Sigmoid colon (tissue), 7 donors: ENCODE results near the gene MTMR1. TPM values are rescaled to one million over a fixed set of nuclear protein-coding genes. Genes with fewer than 3 reads are reported as not detected.

ENCODE experiments used
- DNase-seq: peaks from one replicate; pipeline ENCODE4 v3.0.0-alpha.2; 2019
- H3K27ac ChIP-seq, 4 donors: fragments of 200-600 bp; sonication (generic); one replicate each; pipeline ENCODE4 v1.5.1; 2016 to 2019; ENCODE audit warnings: mild to moderate bottlenecking in 1 of 4
- H3K27me3 ChIP-seq, 3 donors: fragments of 200-600 bp; sonication (generic); one replicate each; pipeline ENCODE4 v1.5.1; 2019; ENCODE audit warnings: mild to moderate bottlenecking in 1 of 3
- H3K36me3 ChIP-seq, 4 donors: fragments of 200-600 bp; sonication (generic); one replicate each; pipeline ENCODE4 v1.5.1; 2016 to 2019
- H3K4me1 ChIP-seq, 4 donors: fragments of 200-600 bp; sonication (generic); one replicate each; pipeline ENCODE4 v1.5.1; 2017 to 2019
- H3K4me3 ChIP-seq, 4 donors: fragments of 200-600 bp; sonication (generic); one replicate each; pipeline ENCODE4 v1.5.1; 2017 to 2019; ENCODE audit warnings: mild to moderate bottlenecking in 2 of 4, moderate library complexity in 1 of 4
- H3K9me3 ChIP-seq, 4 donors: fragments of 200-600 bp in 3 of 4; sonication (generic) in 3 of 4; one replicate each; pipeline versions ENCODE4 v1.5.1 to v1.6.1; 2013 to 2019
- CTCF ChIP-seq, 4 experiments: fragments of 450-650 bp in 3 of 4; fragments of 200-600 bp in 1 of 4; IDR thresholded peaks; one replicate each; pipeline ENCODE4 v1.5.1; 2016 to 2019; ENCODE audit warnings: antibody characterized with exemption in 4 of 4, mild to moderate bottlenecking in 3 of 4, moderate library complexity in 2 of 4
- EP300 ChIP-seq, 4 donors: sonication (generic); formaldehyde crosslinking; IDR thresholded peaks; one replicate each; pipeline ENCODE4 v1.6.1; 2017; ENCODE audit warnings: antibody characterized with exemption in 4 of 4
- POLR2A ChIP-seq, 2 donors: fragments of 450-650 bp; IDR thresholded peaks; one replicate each; pipeline ENCODE4 v1.6.1; 2016; ENCODE audit warnings: antibody characterized with exemption in 2 of 2, mild to moderate bottlenecking in 2 of 2, moderate library complexity in 2 of 2
- POLR2AphosphoS5 ChIP-seq, 4 donors: sonication (generic); formaldehyde crosslinking; IDR thresholded peaks; one replicate each; pipeline ENCODE4 v1.6.1; 2017; ENCODE audit warnings: antibody characterized with exemption in 4 of 4
- WGBS, 2 donors: extraction: QIAGEN DNeasy Blood & Tissue Kit; methylation state at CpG; one replicate each; pipeline ENCODE4 v1.1.7; 2013; 5-methylcytosine and 5-hydroxymethylcytosine counted together
- intact Hi-C: fragments of 100-400 bp; cut with DNase I; formaldehyde crosslinking; loops from one replicate; pipeline ENCODE4 v1.15.1; 2023
- polyA plus RNA-seq, 3 donors: library from polyadenylated mRNA; stranded (reverse); fragments of 200-250 nt; gene quantifications; one replicate each; pipeline ENCODE4 v1.2.3, GENCODE V29; 2013
- total RNA-seq, 4 donors: library from RNA; depleted of rRNA; stranded (reverse); fragments of >200 nt; gene quantifications; one replicate each; pipeline ENCODE4 v1.1.0, GENCODE V29; 2016
- donor health status: healthy with polysubstance abuse.
- donor health status: Bipolar disorder and iron deficiency.
- donor health status: healthy.

MTMR1 gene
- total and polyA plus RNA-seq, 7 donors = 6.0 to 27.0 (median 12.0) TPM

- H3K4me1 ChIP-seq = no peaks in the 10 kb centered on the region
- no peaks in the 10 kb centered on the region for H3K27me3 ChIP-seq
- WGBS, 2 donors = 65 to 75% methylated on average over 4 of the region's 4 CpGs
- peaks cover 0 to 10% (median 0%) of the 10 kb centered on the region in 4 donors for H3K36me3 ChIP-seq
- no peaks in the 10 kb centered on the region for H3K9me3 ChIP-seq
- H3K4me3 ChIP-seq = no peak overlapping the region
- no peak for TF ChIP-seq CTCF (IDR thresholded peaks at IDR 0.05)
- no peak for TF ChIP-seq EP300 (IDR thresholded peaks at IDR 0.05)
- TF ChIP-seq POLR2AphosphoS5 (IDR thresholded peaks at IDR 0.05) = no peak
- no peak for TF ChIP-seq POLR2A (IDR thresholded peaks at IDR 0.05)
- H3K27ac ChIP-seq = no peak overlapping the region
- intact Hi-C loops = loop anchor here (1.0 kb wide), 1 partner anchor 34 kb away; no protein-coding TSS in a partner anchor
- DNase-seq = no peak
These were observed 80.4 kb downstream of the MTMR1 start for GRCh38 chrX:150773634-150774033.

- peaks cover 0 to 10% (median 0%) of the 10 kb centered on the region in 4 donors for H3K36me3 ChIP-seq
- TF ChIP-seq CTCF (IDR thresholded peaks at IDR 0.05) (no peak), EP300 (IDR thresholded peaks at IDR 0.05) (no peak), POLR2A (IDR thresholded peaks at IDR 0.05) (no peak), POLR2AphosphoS5 (IDR thresholded peaks at IDR 0.05) (no peak)
- H3K4me3 ChIP-seq = no peak overlapping the region
- no peaks in the 10 kb centered on the region for H3K4me1 ChIP-seq
- no peak for DNase-seq
- no peaks in the 10 kb centered on the region for H3K27me3 ChIP-seq
- 96% methylated on average over 14 of the region's 14 CpGs for WGBS, 2 donors
- H3K9me3 ChIP-seq = no peaks in the 10 kb centered on the region
- intact Hi-C loops = loop anchor here (1.0 kb wide), 1 partner anchor 32 kb away; no protein-coding TSS in a partner anchor
- no peak overlapping the region for H3K27ac ChIP-seq
These were observed 81.8 kb downstream of the MTMR1 start for GRCh38 chrX:150774798-150775568.

- H3K4me3 ChIP-seq = no peak overlapping the region
- H3K9me3 ChIP-seq = no peaks in the 10 kb centered on the region
- H3K36me3 ChIP-seq = peaks cover 0 to 10% (median 0%) of the 10 kb centered on the region in 4 donors
- no peak overlapping the region for H3K27ac ChIP-seq
- 91 to 95% methylated on average over 18 of the region's 18 CpGs for WGBS, 2 donors
- no peak for TF ChIP-seq CTCF (IDR thresholded peaks at IDR 0.05)
- intact Hi-C loops = no loop called here
- DNase-seq = no peak
- H3K4me1 ChIP-seq = no peaks in the 10 kb centered on the region
- H3K27me3 ChIP-seq = no peaks in the 10 kb centered on the region
These were observed 82.6 kb downstream of the MTMR1 start for GRCh38 chrX:150775569-150776350.

- 96 to 97% methylated on average over 18 of the region's 18 CpGs for WGBS, 2 donors
- H3K4me1 ChIP-seq = no peaks in the 10 kb centered on the region
- H3K9me3 ChIP-seq = no peaks in the 10 kb centered on the region
- TF ChIP-seq EP300 (IDR thresholded peaks at IDR 0.05) = no peak
- no peak for TF ChIP-seq CTCF (IDR thresholded peaks at IDR 0.05)
- no peak for TF ChIP-seq POLR2A (IDR thresholded peaks at IDR 0.05)
- no peak for TF ChIP-seq POLR2AphosphoS5 (IDR thresholded peaks at IDR 0.05)
- H3K27me3 ChIP-seq = no peaks in the 10 kb centered on the region
- no peak for DNase-seq
- H3K36me3 ChIP-seq = peaks cover 0 to 10% (median 0%) of the 10 kb centered on the region in 4 donors
- intact Hi-C loops = no loop called here
- H3K4me3 ChIP-seq = no peak overlapping the region
- no peak overlapping the region for H3K27ac ChIP-seq
These were observed 84.3 kb downstream of the MTMR1 start for GRCh38 chrX:150777328-150777992.
